DND-41 (cell line): ENCODE data around the gene ACAD10.

Experiments
- ATAC-seq: fragments of 200-7000 bp; cut with Tn5 transposase; 3 replicates; pipeline ENCODE4 v1.9.1; 2021; ENCODE audit warnings: low read depth; ENCODE audit not compliant: insufficient read depth
- DNase-seq: peaks from one replicate; pipeline ENCODE4 v3.0.0-alpha.2; 2020
- H2AFZ ChIP-seq: 2 replicates; pipeline ENCODE4 v1.6.0; 2012; ENCODE audit warnings: low read depth, low read length
- H3K27ac ChIP-seq: 2 replicates; pipeline ENCODE4 v1.5.1; 2012; ENCODE audit warnings: low read length, inconsistent platforms
- H3K27me3 ChIP-seq: fragments of 200-600 bp; sonication (generic); 2 replicates; pipeline ENCODE4 v1.6.0; 2012; ENCODE audit warnings: low read length, mild to moderate bottlenecking, inconsistent platforms; ENCODE audit not compliant: insufficient read depth, poor library complexity
- H3K36me3 ChIP-seq: 2 replicates; pipeline ENCODE4 v1.5.1; 2012; ENCODE audit warnings: low read length, inconsistent platforms; ENCODE audit not compliant: insufficient read depth
- H3K4me1 ChIP-seq: 2 replicates; pipeline ENCODE4 v1.5.1; 2012; ENCODE audit warnings: mild to moderate bottlenecking, low read length; ENCODE audit not compliant: insufficient read depth
- H3K4me2 ChIP-seq: 2 replicates; pipeline ENCODE4 v1.6.0; 2012; ENCODE audit warnings: mild to moderate bottlenecking, moderate library complexity, low read length, inconsistent platforms; ENCODE audit not compliant: insufficient read depth
- H3K4me3 ChIP-seq, 2 experiments: fragments of 200-600 bp in 1 of 2; shearing (Covaris generic) in 1 of 2; 2 replicates each; pipeline ENCODE4 v1.5.1; 2012 to 2016; ENCODE audit warnings: inconsistent platforms in 2 of 2, low read length in 2 of 2, mild to moderate bottlenecking in 2 of 2, low read depth in 1 of 2, moderate library complexity in 1 of 2
- H3K79me2 ChIP-seq: 2 replicates; pipeline ENCODE4 v1.6.0; 2012; ENCODE audit warnings: low read length, inconsistent platforms; ENCODE audit not compliant: insufficient read depth
- H3K9ac ChIP-seq: 2 replicates; pipeline ENCODE4 v1.6.0; 2012; ENCODE audit warnings: low read depth, mild to moderate bottlenecking, inconsistent platforms, low read length, moderate library complexity
- H3K9me3 ChIP-seq: 2 replicates; pipeline ENCODE4 v1.5.1; 2012; ENCODE audit warnings: low read length, moderate library complexity, mild to moderate bottlenecking, inconsistent platforms; ENCODE audit not compliant: insufficient read depth, severe bottlenecking
- H4K20me1 ChIP-seq: 2 replicates; pipeline ENCODE4 v1.6.0; 2012; ENCODE audit warnings: low read length; ENCODE audit not compliant: insufficient read depth
- EZH2 ChIP-seq: IDR thresholded peaks from 3 replicates; pipeline ENCODE4 v1.6.1; 2012; ENCODE audit warnings: borderline replicate concordance, low read depth, mild to moderate bottlenecking, moderate library complexity, low read length, inconsistent platforms; ENCODE audit not compliant: severe bottlenecking
- TF ChIP-seq, protein P1 (sequence below): IDR thresholded peaks from 2 replicates; pipeline ENCODE4 v1.5.1; 2012; ENCODE audit warnings: borderline replicate concordance, low read length, moderate library complexity, mild to moderate bottlenecking; ENCODE audit not compliant: poor library complexity, severe bottlenecking; ENCODE audit errors: extremely low read depth

ACAD10 gene

DNA sequence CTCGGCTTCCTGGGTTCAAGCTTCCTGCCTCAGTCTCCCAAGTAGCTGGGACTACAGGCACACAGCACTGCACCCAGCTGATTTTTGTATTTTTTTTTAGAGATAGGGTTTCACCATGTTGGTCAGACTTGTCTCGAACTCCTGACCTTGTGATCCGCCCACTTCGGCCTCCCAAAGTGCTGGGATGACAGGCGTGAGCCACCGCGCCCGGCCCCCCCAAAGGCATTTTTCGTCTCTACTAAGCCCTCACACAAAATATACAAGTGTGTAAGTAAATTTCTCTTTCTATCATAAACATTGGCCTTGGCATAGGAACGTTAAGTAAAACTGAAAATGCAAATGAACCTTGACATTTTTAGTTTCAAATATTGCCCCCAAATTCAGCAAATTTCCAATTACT, 2.1 kb downstream of the ACAD10 start:
- H3K79me2 ChIP-seq, result peaks cover 49% of the 10 kb centered on the region
- no peak for ATAC-seq

DNA sequence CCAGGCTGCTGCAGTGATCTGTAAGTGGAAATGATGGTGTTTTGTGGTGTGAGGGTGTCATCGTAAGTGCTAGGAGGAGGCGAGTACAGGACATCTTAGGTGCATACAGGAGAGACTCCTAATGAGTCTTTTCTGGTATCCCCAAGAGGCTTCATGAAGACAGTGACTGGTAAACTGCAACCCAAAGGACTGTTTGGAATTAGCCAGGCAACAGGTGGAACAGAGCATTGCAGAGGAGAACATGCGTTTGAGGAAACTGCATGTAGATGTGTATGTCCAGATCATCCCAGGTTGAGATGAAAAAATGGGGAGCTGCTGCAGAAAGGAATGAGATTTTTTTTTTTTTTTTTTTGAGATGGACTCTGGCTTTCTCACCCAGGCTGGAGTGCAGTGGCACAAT, 5.4 kb downstream of the ACAD10 start:
- H2AFZ ChIP-seq, result no peak overlapping the region
- no peak overlapping the region for H3K27ac ChIP-seq
- DNase-seq (no peak), ATAC-seq (no peak)
- no peak overlapping the region for H3K4me2 ChIP-seq
- H3K9ac ChIP-seq, result no peak overlapping the region
- H3K27me3 ChIP-seq, result no peaks in the 10 kb centered on the region
- TF ChIP-seq EZH2, result no peak
- TF ChIP-seq, protein P1, sequence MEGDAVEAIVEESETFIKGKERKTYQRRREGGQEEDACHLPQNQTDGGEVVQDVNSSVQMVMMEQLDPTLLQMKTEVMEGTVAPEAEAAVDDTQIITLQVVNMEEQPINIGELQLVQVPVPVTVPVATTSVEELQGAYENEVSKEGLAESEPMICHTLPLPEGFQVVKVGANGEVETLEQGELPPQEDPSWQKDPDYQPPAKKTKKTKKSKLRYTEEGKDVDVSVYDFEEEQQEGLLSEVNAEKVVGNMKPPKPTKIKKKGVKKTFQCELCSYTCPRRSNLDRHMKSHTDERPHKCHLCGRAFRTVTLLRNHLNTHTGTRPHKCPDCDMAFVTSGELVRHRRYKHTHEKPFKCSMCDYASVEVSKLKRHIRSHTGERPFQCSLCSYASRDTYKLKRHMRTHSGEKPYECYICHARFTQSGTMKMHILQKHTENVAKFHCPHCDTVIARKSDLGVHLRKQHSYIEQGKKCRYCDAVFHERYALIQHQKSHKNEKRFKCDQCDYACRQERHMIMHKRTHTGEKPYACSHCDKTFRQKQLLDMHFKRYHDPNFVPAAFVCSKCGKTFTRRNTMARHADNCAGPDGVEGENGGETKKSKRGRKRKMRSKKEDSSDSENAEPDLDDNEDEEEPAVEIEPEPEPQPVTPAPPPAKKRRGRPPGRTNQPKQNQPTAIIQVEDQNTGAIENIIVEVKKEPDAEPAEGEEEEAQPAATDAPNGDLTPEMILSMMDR, result no peak
- no peaks in the 10 kb centered on the region for H3K9me3 ChIP-seq
- H4K20me1 ChIP-seq, result no peaks in the 10 kb centered on the region
- H3K4me1 ChIP-seq, result peaks cover 12% of the 10 kb centered on the region
- H3K4me3 ChIP-seq, result no peak overlapping the region
- peaks cover 31% of the 10 kb centered on the region for H3K36me3 ChIP-seq
- peaks cover 16% of the 10 kb centered on the region for H3K79me2 ChIP-seq

More for the DNA sequence above, 2.1 kb downstream of the ACAD10 start:
- no peaks in the 10 kb centered on the region for H3K27me3 ChIP-seq
- H2AFZ ChIP-seq, result no peak overlapping the region
- H3K27ac ChIP-seq, result no peak overlapping the region
- H3K4me1 ChIP-seq, result peaks cover 32% of the 10 kb centered on the region
- H3K4me2 ChIP-seq, result no peak overlapping the region
- no peak for DNase-seq
- H3K9ac ChIP-seq, result no peak overlapping the region
- H3K4me3 ChIP-seq, result no peak overlapping the region
- peaks cover 8% of the 10 kb centered on the region; the same call in 1 of the 2 replicates for H3K36me3 ChIP-seq
- H4K20me1 ChIP-seq, result peaks cover 14% of the 10 kb centered on the region; the same call in 1 of the 2 replicates
- H3K9me3 ChIP-seq, result no peaks in the 10 kb centered on the region
- TF ChIP-seq, protein P1, result no peak
- no peak for TF ChIP-seq EZH2

- H4K20me1 ChIP-seq, result no peaks in the 10 kb centered on the region
- no peak for TF ChIP-seq EZH2
- TF ChIP-seq, protein P1, result peak; percentile 48
- DNase-seq (peak; percentile 13), ATAC-seq (no peak)
- no peaks in the 10 kb centered on the region for H3K27me3 ChIP-seq
- no peak overlapping the region for H3K4me3 ChIP-seq
- peaks cover 2% of the 10 kb centered on the region; the same call in 1 of the 2 replicates for H3K79me2 ChIP-seq
- H3K4me2 ChIP-seq, result no peak overlapping the region
- peaks cover under 1% of the 10 kb centered on the region; the same call in 1 of the 2 replicates for H3K4me1 ChIP-seq
- H3K9me3 ChIP-seq, result no peaks in the 10 kb centered on the region
- H3K27ac ChIP-seq, result no peak overlapping the region
- no peak overlapping the region for H2AFZ ChIP-seq
- H3K9ac ChIP-seq, result no peak overlapping the region
- peaks cover 31% of the 10 kb centered on the region for H3K36me3 ChIP-seq
These were observed 6.8 kb downstream of the ACAD10 start for GRCh38 chr12:111692575-111693210.
